HEK293 (cell line): Measurements from ENCODE around the gene RPL31.
A peak's percentile ranks its signal among the peaks of the same experiment; 100 is the strongest.

ENCODE experiments used
- CTCF ChIA-PET: fragments of 350-600 bp; formaldehyde crosslinking; extraction: SDS; loops from one replicate; lab custom pipeline; 2021; ENCODE audit warnings: antibody characterized with exemption; lab: Yijun Ruan, JAX
- POLR2A ChIA-PET: fragments of 300-600 bp; formaldehyde crosslinking; extraction: SDS; loops from one replicate; lab custom pipeline; 2020; ENCODE audit warnings: antibody characterized with exemption, inconsistent platforms; lab: Yijun Ruan, JAX
- H3K27ac ChIP-seq: fragments of 200-500 bp; sonication (Bioruptor generic); 2 replicates; pipeline ENCODE4 v1.5.1; 2014; ENCODE audit warnings: low read depth, low read length, control low read depth, inconsistent platforms; ENCODE audit errors: extremely low read depth
- H3K36me3 ChIP-seq, 2 experiments: fragments of 200-500 bp in 1 of 2; sonication (Bioruptor generic) in 1 of 2; 1 replicate in 1 of 2; 2 replicates in 1 of 2; pipeline ENCODE4 v1.5.1; 2014 to 2017; ENCODE audit warnings: inconsistent platforms in 2 of 2, low read length in 2 of 2; ENCODE audit not compliant: control insufficient read depth in 2 of 2, insufficient read depth in 1 of 2
- H3K4me1 ChIP-seq: fragments of 200-500 bp; sonication (Bioruptor generic); 2 replicates; pipeline ENCODE4 v1.5.1; 2014; ENCODE audit warnings: mild to moderate bottlenecking, low read length, inconsistent platforms; ENCODE audit not compliant: control insufficient read depth, insufficient read depth
- H3K4me3 ChIP-seq: 2 replicates; pipeline ENCODE4 v1.5.1; 2011; ENCODE audit warnings: low read depth, mild to moderate bottlenecking, control low read depth, low read length, moderate library complexity
- H3K9me3 ChIP-seq: fragments of 200-500 bp; sonication (Bioruptor generic); 2 replicates; pipeline ENCODE4 v1.5.1; 2014; ENCODE audit warnings: low read depth, low read length, inconsistent platforms; ENCODE audit not compliant: control insufficient read depth, insufficient read depth
- HOXA7 ChIP-seq: sonication (generic); formaldehyde crosslinking; IDR thresholded peaks from 2 replicates; pipeline ENCODE4 v1.8.1; 2022; ENCODE audit warnings: missing genetic modification reagents, borderline replicate concordance
- KLF16 ChIP-seq: fragments of 450-650 bp; formaldehyde crosslinking; IDR thresholded peaks from 2 replicates; pipeline ENCODE4 v1.5.1; 2017; ENCODE audit warnings: missing biosample characterization, missing genetic modification characterization
- SP2 ChIP-seq: fragments of 450-650 bp; formaldehyde crosslinking; IDR thresholded peaks from 2 replicates; pipeline ENCODE4 v1.5.1; 2016; ENCODE audit warnings: missing biosample characterization, missing genetic modification characterization
- ZEB2 ChIP-seq: fragments of 450-650 bp; formaldehyde crosslinking; IDR thresholded peaks from 2 replicates; pipeline ENCODE4 v1.5.1; 2016; ENCODE audit warnings: missing biosample characterization, missing genetic modification characterization
- ZNF133 ChIP-seq: fragments of 450-650 bp; formaldehyde crosslinking; IDR thresholded peaks from 2 replicates; pipeline ENCODE4 v1.5.1; 2016; ENCODE audit warnings: missing biosample characterization, missing genetic modification characterization
- ZNF37A ChIP-seq: fragments of 450-650 bp; IDR thresholded peaks from 2 replicates; pipeline ENCODE4 v1.5.1; 2018; ENCODE audit warnings: missing biosample characterization, missing genetic modification characterization
- ZNF654 ChIP-seq: fragments of 450-650 bp; formaldehyde crosslinking; IDR thresholded peaks from 2 replicates; pipeline ENCODE4 v1.5.1; 2016; ENCODE audit warnings: low read depth, missing biosample characterization, missing genetic modification characterization
- ZNF677 ChIP-seq: fragments of 450-650 bp; IDR thresholded peaks from 2 replicates; pipeline ENCODE4 v1.5.0; 2018; ENCODE audit warnings: missing biosample characterization, mild to moderate bottlenecking, missing genetic modification characterization, moderate library complexity
- ZNF777 ChIP-seq: fragments of 450-650 bp; formaldehyde crosslinking; IDR thresholded peaks from 2 replicates; pipeline ENCODE4 v1.5.1; 2017; ENCODE audit warnings: missing biosample characterization, missing genetic modification characterization, borderline replicate concordance
- TF ChIP-seq, protein P1 (sequence below): fragments of 450-650 bp; formaldehyde crosslinking; IDR thresholded peaks from 2 replicates; pipeline ENCODE4 v1.5.1; 2016; ENCODE audit warnings: missing biosample characterization, missing genetic modification characterization
- TF ChIP-seq, protein P2 (sequence below): fragments of 450-650 bp; formaldehyde crosslinking; IDR thresholded peaks from 2 replicates; pipeline ENCODE4 v1.5.1; 2016; ENCODE audit warnings: missing biosample characterization, missing genetic modification characterization
- TF ChIP-seq, protein P3 (sequence below): fragments of 450-650 bp; formaldehyde crosslinking; IDR thresholded peaks from 2 replicates; pipeline ENCODE4 v1.5.1; 2016; ENCODE audit warnings: missing biosample characterization, missing genetic modification characterization
- TF ChIP-seq, protein P4 (sequence below): fragments of 450-650 bp; formaldehyde crosslinking; IDR thresholded peaks from 2 replicates; pipeline ENCODE4 v1.5.1; 2016; ENCODE audit warnings: missing biosample characterization, missing genetic modification characterization
- TF ChIP-seq, protein P5 (sequence below): fragments of 450-650 bp; formaldehyde crosslinking; IDR thresholded peaks from 2 replicates; pipeline ENCODE4 v1.5.1; 2016; ENCODE audit warnings: missing biosample characterization, missing genetic modification characterization, low read depth
- TF ChIP-seq, protein P6 (sequence below): fragments of 450-650 bp; formaldehyde crosslinking; IDR thresholded peaks from 2 replicates; pipeline ENCODE4 v1.5.1; 2016; ENCODE audit warnings: missing biosample characterization, missing genetic modification characterization

Gene RPL31

DNA sequence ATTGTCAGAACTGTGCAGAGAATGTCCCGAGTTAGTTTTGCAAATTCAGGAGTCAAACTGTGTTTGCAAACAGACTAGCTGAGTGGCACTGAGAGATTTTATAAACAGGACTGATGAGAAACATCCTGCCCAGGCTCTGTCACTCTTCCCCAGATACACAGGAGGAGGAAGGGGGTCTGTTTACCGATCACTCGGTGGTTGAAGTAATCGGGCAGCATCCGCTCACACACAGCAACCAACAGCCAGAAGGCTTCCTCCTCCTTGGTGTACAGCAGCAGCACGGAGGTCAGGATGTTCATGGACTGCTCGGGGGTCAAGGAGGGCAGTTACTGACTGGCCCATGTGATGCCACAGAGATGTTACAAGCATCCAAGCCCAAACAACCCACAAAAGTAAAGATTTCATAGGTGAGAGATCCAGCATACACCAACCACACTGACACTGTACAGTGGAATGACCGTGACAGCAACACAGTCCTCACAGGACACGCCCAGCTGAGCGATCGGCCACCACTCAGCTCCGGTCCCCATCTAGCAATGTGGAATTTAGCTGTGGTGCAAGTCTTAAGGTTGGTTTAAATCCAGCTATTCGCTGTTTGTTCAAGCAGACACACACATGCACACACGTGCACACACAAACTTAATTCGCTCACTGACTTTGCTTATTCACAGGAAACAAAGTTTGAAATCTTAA is 30.1 kb downstream of the RPL31 start:
- H3K36me3 ChIP-seq = peaks cover 0 to 56% of the 10 kb centered on the region in 2 experiments; a peak in 1 of 3 replicates
- ChIA-PET POLR2A (interaction anchor here (0.6 to 0.8 kb wide), 5 partner anchors 8 to 276 kb away, joined by 3 to 5 read pairs (median 3); partner anchors contain the start of gene RNF149), CTCF (interaction anchor here (0.6 to 1.5 kb wide), 4 partner anchors 19 to 186 kb away, joined by 3 read pairs; no protein-coding TSS in a partner anchor)
- no peak overlapping the region for H3K27ac ChIP-seq
- no peaks in the 10 kb centered on the region for H3K4me1 ChIP-seq
- TF ChIP-seq HOXA7 (no peak), ZNF777 (no peak), SP2 (tag by site-specific recombination) (no peak), ZEB2 (tag by site-specific recombination) (no peak), ZNF37A (tag by site-specific recombination) (no peak), ZNF677 (tag by site-specific recombination) (no peak), KLF16 (tag by site-specific recombination) (no peak)
- TF ChIP-seq, protein P1, sequence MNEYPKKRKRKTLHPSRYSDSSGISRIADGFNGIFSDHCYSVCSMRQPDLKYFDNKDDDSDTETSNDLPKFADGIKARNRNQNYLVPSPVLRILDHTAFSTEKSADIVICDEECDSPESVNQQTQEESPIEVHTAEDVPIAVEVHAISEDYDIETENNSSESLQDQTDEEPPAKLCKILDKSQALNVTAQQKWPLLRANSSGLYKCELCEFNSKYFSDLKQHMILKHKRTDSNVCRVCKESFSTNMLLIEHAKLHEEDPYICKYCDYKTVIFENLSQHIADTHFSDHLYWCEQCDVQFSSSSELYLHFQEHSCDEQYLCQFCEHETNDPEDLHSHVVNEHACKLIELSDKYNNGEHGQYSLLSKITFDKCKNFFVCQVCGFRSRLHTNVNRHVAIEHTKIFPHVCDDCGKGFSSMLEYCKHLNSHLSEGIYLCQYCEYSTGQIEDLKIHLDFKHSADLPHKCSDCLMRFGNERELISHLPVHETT (tag by site-specific recombination) = no peak
- TF ChIP-seq, protein P2, sequence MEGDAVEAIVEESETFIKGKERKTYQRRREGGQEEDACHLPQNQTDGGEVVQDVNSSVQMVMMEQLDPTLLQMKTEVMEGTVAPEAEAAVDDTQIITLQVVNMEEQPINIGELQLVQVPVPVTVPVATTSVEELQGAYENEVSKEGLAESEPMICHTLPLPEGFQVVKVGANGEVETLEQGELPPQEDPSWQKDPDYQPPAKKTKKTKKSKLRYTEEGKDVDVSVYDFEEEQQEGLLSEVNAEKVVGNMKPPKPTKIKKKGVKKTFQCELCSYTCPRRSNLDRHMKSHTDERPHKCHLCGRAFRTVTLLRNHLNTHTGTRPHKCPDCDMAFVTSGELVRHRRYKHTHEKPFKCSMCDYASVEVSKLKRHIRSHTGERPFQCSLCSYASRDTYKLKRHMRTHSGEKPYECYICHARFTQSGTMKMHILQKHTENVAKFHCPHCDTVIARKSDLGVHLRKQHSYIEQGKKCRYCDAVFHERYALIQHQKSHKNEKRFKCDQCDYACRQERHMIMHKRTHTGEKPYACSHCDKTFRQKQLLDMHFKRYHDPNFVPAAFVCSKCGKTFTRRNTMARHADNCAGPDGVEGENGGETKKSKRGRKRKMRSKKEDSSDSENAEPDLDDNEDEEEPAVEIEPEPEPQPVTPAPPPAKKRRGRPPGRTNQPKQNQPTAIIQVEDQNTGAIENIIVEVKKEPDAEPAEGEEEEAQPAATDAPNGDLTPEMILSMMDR (tag by site-specific recombination) = no peak
- TF ChIP-seq, protein P3, sequence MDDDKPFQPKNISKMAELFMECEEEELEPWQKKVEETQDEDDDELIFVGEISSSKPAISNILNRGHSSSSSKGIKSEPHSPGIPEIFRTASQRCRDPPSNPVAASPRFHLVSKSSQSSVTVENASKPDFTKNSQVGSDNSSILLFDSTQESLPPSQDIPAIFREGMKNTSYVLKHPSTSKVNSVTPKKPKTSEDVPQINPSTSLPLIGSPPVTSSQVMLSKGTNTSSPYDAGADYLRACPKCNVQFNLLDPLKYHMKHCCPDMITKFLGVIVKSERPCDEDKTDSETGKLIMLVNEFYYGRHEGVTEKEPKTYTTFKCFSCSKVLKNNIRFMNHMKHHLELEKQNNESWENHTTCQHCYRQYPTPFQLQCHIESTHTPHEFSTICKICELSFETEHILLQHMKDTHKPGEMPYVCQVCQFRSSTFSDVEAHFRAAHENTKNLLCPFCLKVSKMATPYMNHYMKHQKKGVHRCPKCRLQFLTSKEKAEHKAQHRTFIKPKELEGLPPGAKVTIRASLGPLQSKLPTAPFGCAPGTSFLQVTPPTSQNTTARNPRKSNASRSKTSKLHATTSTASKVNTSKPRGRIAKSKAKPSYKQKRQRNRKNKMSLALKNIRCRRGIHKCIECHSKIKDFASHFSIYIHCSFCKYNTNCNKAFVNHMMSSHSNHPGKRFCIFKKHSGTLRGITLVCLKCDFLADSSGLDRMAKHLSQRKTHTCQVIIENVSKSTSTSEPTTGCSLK (tag by site-specific recombination) = no peak
- TF ChIP-seq, protein P4, sequence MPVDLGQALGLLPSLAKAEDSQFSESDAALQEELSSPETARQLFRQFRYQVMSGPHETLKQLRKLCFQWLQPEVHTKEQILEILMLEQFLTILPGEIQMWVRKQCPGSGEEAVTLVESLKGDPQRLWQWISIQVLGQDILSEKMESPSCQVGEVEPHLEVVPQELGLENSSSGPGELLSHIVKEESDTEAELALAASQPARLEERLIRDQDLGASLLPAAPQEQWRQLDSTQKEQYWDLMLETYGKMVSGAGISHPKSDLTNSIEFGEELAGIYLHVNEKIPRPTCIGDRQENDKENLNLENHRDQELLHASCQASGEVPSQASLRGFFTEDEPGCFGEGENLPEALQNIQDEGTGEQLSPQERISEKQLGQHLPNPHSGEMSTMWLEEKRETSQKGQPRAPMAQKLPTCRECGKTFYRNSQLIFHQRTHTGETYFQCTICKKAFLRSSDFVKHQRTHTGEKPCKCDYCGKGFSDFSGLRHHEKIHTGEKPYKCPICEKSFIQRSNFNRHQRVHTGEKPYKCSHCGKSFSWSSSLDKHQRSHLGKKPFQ = no peak
- TF ChIP-seq, protein P5, sequence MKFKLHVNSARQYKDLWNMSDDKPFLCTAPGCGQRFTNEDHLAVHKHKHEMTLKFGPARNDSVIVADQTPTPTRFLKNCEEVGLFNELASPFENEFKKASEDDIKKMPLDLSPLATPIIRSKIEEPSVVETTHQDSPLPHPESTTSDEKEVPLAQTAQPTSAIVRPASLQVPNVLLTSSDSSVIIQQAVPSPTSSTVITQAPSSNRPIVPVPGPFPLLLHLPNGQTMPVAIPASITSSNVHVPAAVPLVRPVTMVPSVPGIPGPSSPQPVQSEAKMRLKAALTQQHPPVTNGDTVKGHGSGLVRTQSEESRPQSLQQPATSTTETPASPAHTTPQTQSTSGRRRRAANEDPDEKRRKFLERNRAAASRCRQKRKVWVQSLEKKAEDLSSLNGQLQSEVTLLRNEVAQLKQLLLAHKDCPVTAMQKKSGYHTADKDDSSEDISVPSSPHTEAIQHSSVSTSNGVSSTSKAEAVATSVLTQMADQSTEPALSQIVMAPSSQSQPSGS (tag by site-specific recombination) = no peak
- TF ChIP-seq, protein P6, sequence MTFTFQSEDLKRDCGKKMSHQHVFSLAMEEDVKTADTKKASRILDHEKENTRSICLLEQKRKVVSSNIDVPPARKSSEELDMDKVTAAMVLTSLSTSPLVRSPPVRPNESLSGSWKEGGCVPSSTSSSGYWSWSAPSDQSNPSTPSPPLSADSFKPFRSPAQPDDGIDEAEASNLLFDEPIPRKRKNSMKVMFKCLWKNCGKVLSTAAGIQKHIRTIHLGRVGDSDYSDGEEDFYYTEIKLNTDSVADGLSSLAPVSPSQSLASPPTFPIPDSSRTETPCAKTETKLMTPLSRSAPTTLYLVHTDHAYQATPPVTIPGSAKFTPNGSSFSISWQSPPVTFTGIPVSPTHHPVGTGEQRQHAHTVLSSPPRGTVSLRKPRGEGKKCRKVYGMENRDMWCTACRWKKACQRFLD (tag by site-specific recombination) = no peak
- TF ChIP-seq, all 188 proteins: peak for 0
- Histone ChIP-seq H3K4me3 (no peak overlapping the region), H3K9me3 (no peaks in the 10 kb centered on the region)

DNA sequence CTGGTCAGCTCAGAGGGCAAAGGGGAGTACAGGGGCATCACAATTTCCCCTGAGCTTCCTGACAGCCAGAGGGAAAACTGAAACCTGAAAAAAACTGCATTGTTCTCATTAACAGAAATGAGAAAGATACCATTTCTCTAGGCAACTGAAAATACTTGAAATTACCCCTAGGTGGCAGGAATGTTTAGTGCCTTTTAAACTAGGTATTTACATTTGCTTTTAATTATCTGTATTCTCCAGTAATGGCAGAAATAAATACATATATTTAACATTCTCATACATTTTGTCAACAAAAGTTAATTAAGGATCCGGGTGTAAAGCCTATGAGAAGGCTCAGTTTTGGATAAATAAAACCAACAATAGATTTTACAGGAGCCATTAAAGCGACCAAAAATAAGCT is 34.5 kb downstream of the RPL31 start:
- Histone ChIP-seq H3K4me1 (no peaks in the 10 kb centered on the region), H3K9me3 (no peaks in the 10 kb centered on the region), H3K27ac (no peak overlapping the region)
- ChIA-PET CTCF (interaction anchor here (0.6 to 3.9 kb wide), 22 partner anchors 9 to 311 kb away, joined by 3 to 48 read pairs (median 4); partner anchors contain the start of gene TBC1D8), POLR2A (interaction anchor here (0.7 kb wide), 1 partner anchor 114 kb away, joined by 4 read pairs; no protein-coding TSS in a partner anchor)
- TF ChIP-seq ZNF133 (no peak), ZNF654 (tag by site-specific recombination) (peak; percentile 43)
- TF ChIP-seq, all 188 proteins: peak for 1
- Histone ChIP-seq H3K4me3 (no peak overlapping the region), H3K36me3 (peaks cover 0 to 54% of the 10 kb centered on the region in 2 experiments; a peak in 2 of 3 replicates)
